GM12878 (cell line): Measurements from ENCODE around the gene CORO1C. TPM values are rescaled to one million over a fixed set of nuclear protein-coding genes. Genes with fewer than 3 reads are reported as not detected.

Experiments used
- BCL3 ChIP-seq: IDR thresholded peaks from 2 replicates; pipeline ENCODE4 v1.6.1; 2011; ENCODE audit warnings: borderline replicate concordance, low read depth, mild to moderate bottlenecking, moderate library complexity, low read length; ENCODE audit not compliant: insufficient read depth, poor library complexity, severe bottlenecking
- CEBPZ ChIP-seq: fragments of 150-350 bp; IDR thresholded peaks from 2 replicates; pipeline ENCODE4 v1.6.1; 2016; ENCODE audit warnings: low read depth, low read length
- KAT2A ChIP-seq: conservative IDR thresholded peaks from 2 replicates; pipeline ENCODE4 v1.6.1; 2011; ENCODE audit warnings: low read depth, low read length; ENCODE audit not compliant: control insufficient read depth
- LARP7 ChIP-seq: fragments of 450-650 bp; IDR thresholded peaks from 2 replicates; pipeline ENCODE4 v1.6.1; 2017; ENCODE audit warnings: mild to moderate bottlenecking
- MXI1 ChIP-seq: fragments of 150-350 bp; IDR thresholded peaks from 2 replicates; pipeline ENCODE4 v1.6.1; 2011; ENCODE audit warnings: low read depth, mild to moderate bottlenecking, inconsistent platforms, low read length, improper control_type of control experiment
- RBBP5 ChIP-seq: fragments of 200-600 bp; sonication (generic); conservative IDR thresholded peaks from 2 replicates; pipeline ENCODE4 v1.6.1; 2016
- SIX5 ChIP-seq: IDR thresholded peaks from 2 replicates; pipeline ENCODE4 v1.6.1; 2011; ENCODE audit warnings: mild to moderate bottlenecking, low read depth, low read length, moderate library complexity; ENCODE audit not compliant: severe bottlenecking
- SUPT20H ChIP-seq: IDR thresholded peaks from 2 replicates; pipeline ENCODE4 v1.6.1; 2011; ENCODE audit warnings: low read depth, mild to moderate bottlenecking, low read length, moderate library complexity, borderline replicate concordance; ENCODE audit not compliant: control insufficient read depth
- TBL1XR1 ChIP-seq: IDR thresholded peaks from 2 replicates; pipeline ENCODE4 v1.6.1; 2012; ENCODE audit warnings: low read depth, low read length, improper control_type of control experiment
- TCF3 ChIP-seq: IDR thresholded peaks from 2 replicates; pipeline ENCODE4 v1.6.1; 2012; ENCODE audit warnings: low read depth, mild to moderate bottlenecking, low read length, borderline replicate concordance; ENCODE audit not compliant: insufficient read depth
- polyA plus RNA-seq, 11 experiments: library from polyadenylated mRNA; depleted of rRNA in 4 of 11; unstranded in 6 of 11; stranded (reverse) in 5 of 11; fragments of >200 nt; fragmentation: Nextera tagmentation in 4 of 11; fragmentation: Illumina TruSeq in 1 of 11; extraction: Ambion mirVana in 4 of 11; extraction: Trizol in 1 of 11; gene quantifications; 1 replicate in 1 of 11; 2 replicates in 10 of 11; pipeline versions ENCODE4 v1.2.1 to v1.2.3, GENCODE V29; 2011 to 2016; ENCODE audit warnings: inconsistent platforms in 2 of 11, missing spikeins in 2 of 11, low read depth in 1 of 11
- total RNA-seq, 4 experiments: library from RNA; depleted of rRNA in 3 of 4; stranded (reverse); fragments of >200 nt in 3 of 4; fragmentation: Illumina TruSeq in 1 of 4; extraction: Trizol in 1 of 4; gene quantifications; 2 replicates each; pipeline versions ENCODE4 v1.2.1 to v1.2.3, GENCODE V29; 2013 to 2021
- TF ChIP-seq, protein P1 (sequence below): fragments of 450-650 bp; IDR thresholded peaks from 2 replicates; pipeline ENCODE4 v1.6.1; 2017; ENCODE audit warnings: mild to moderate bottlenecking, moderate library complexity
- TF ChIP-seq, protein P2 (sequence below): fragments of 450-650 bp; IDR thresholded peaks from 2 replicates; pipeline ENCODE4 v1.6.1; 2017; ENCODE audit warnings: low read depth, mild to moderate bottlenecking, moderate library complexity
- TF ChIP-seq, protein P3 (sequence below): IDR thresholded peaks from 2 replicates; pipeline ENCODE4 v1.6.1; 2011; ENCODE audit warnings: low read depth, low read length, improper control_type of control experiment, borderline replicate concordance

The CORO1C gene
- total and polyA plus RNA-seq, 10 of the 15 experiments (the other 5 are each of a cell fraction or from before 2014, with no cell fraction given) = 52.7 to 254 (median 171) TPM

DNA sequence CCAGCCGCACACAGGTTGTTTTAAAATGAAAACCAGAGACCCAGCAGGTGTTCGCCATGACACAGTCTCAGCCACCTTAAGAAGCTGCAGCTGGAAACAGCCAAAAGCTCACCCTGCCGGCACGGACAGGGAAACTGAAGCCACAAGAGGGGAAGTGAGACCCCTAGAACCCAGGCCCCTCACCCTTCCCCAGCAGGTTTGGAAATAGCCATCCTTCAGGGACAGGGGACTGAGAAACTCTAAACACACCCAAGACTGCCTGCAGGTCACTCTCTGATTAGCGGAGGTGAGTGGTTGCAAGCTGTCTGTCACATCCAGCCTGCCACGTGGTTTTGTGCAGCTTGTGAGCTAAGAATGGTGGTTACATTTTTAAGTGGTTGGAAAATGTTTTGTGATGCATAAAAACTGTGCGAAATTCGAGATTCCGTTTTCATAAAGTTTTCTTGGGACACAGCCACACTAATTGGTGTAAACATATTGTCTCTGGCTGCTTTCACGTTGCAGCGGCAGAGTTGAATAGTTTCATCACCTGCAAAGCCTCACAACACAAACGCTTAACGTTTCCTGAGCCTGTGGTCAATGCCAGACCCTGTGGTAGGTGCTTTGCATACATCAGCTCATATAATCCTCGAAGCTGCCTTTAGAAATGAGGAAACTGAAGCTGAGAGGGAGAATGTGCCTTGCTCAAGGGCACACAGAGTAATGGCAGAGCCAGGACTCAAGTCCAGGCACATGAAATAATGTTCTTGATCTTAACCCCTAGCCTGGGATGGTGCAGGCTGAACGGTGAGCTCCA lies 95.9 kb downstream of the CORO1C start (continued):
- TF ChIP-seq CEBPZ (no peak), SIX5 (no peak), TCF3 (peak; percentile 94), KAT2A (no peak), RBBP5 (no peak), TBL1XR1 (peak; percentile 78; the same call in 1 of the 2 replicates), SUPT20H (no peak), LARP7 (0 out of 2 replicates have a peak, but pooled peaks have one; percentile 21), BCL3 (peak; percentile 10), MXI1 (peak; percentile 83)
- TF ChIP-seq, protein P1, sequence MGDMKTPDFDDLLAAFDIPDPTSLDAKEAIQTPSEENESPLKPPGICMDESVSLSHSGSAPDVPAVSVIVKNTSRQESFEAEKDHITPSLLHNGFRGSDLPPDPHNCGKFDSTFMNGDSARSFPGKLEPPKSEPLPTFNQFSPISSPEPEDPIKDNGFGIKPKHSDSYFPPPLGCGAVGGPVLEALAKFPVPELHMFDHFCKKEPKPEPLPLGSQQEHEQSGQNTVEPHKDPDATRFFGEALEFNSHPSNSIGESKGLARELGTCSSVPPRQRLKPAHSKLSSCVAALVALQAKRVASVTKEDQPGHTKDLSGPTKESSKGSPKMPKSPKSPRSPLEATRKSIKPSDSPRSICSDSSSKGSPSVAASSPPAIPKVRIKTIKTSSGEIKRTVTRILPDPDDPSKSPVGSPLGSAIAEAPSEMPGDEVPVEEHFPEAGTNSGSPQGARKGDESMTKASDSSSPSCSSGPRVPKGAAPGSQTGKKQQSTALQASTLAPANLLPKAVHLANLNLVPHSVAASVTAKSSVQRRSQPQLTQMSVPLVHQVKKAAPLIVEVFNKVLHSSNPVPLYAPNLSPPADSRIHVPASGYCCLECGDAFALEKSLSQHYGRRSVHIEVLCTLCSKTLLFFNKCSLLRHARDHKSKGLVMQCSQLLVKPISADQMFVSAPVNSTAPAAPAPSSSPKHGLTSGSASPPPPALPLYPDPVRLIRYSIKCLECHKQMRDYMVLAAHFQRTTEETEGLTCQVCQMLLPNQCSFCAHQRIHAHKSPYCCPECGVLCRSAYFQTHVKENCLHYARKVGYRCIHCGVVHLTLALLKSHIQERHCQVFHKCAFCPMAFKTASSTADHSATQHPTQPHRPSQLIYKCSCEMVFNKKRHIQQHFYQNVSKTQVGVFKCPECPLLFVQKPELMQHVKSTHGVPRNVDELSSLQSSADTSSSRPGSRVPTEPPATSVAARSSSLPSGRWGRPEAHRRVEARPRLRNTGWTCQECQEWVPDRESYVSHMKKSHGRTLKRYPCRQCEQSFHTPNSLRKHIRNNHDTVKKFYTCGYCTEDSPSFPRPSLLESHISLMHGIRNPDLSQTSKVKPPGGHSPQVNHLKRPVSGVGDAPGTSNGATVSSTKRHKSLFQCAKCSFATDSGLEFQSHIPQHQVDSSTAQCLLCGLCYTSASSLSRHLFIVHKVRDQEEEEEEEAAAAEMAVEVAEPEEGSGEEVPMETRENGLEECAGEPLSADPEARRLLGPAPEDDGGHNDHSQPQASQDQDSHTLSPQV = no peak
- TF ChIP-seq, protein P2, sequence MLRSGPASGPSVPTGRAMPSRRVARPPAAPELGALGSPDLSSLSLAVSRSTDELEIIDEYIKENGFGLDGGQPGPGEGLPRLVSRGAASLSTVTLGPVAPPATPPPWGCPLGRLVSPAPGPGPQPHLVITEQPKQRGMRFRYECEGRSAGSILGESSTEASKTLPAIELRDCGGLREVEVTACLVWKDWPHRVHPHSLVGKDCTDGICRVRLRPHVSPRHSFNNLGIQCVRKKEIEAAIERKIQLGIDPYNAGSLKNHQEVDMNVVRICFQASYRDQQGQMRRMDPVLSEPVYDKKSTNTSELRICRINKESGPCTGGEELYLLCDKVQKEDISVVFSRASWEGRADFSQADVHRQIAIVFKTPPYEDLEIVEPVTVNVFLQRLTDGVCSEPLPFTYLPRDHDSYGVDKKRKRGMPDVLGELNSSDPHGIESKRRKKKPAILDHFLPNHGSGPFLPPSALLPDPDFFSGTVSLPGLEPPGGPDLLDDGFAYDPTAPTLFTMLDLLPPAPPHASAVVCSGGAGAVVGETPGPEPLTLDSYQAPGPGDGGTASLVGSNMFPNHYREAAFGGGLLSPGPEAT = peak; percentile 86
- TF ChIP-seq, protein P3, sequence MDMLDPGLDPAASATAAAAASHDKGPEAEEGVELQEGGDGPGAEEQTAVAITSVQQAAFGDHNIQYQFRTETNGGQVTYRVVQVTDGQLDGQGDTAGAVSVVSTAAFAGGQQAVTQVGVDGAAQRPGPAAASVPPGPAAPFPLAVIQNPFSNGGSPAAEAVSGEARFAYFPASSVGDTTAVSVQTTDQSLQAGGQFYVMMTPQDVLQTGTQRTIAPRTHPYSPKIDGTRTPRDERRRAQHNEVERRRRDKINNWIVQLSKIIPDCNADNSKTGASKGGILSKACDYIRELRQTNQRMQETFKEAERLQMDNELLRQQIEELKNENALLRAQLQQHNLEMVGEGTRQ = peak; percentile 40; the same call in 1 of the 2 replicates
